HAP-1 (cell line): ENCODE measurements around the gene SLC30A5.
A peak's percentile ranks its signal among the peaks of the same experiment; 100 is the strongest.

ENCODE experiments used
- DNase-seq, 2 experiments: peaks; one replicate each; pipeline ENCODE4 v3.0.0-alpha.2; 2016 to 2020; ENCODE audit warnings: low spot score in 2 of 2
- H3K27me3 ChIP-seq: fragments of 250-450 bp; sonication (Bioruptor Pico); 2 replicates; pipeline ENCODE4 v1.5.1; 2020; ENCODE audit warnings: low read depth, mild to moderate bottlenecking, moderate library complexity
- H3K36me3 ChIP-seq: fragments of 250-450 bp; sonication (Bioruptor Pico); replicated peaks from 2 replicates; pipeline ENCODE4 v1.5.1; 2020; ENCODE audit warnings: mild to moderate bottlenecking
- H3K4me1 ChIP-seq: fragments of 250-450 bp; sonication (Bioruptor Pico); 2 replicates; pipeline ENCODE4 v1.5.1; 2020; ENCODE audit warnings: mild to moderate bottlenecking
- H3K4me3 ChIP-seq: fragments of 250-450 bp; sonication (Bioruptor Pico); 2 replicates; pipeline ENCODE4 v1.5.1; 2020; ENCODE audit warnings: mild to moderate bottlenecking, moderate library complexity
- H3K9me3 ChIP-seq: fragments of 250-450 bp; sonication (Bioruptor Pico); 2 replicates; pipeline ENCODE4 v1.5.1; 2020; ENCODE audit warnings: mild to moderate bottlenecking, moderate library complexity
- in situ Hi-C: fragments of 300-500 bp; cut with MboI; formaldehyde crosslinking; loops from 3 replicates; pipeline ENCODE4 v1.14.3; 2020; ENCODE audit warnings: low sequenced_read_pairs, inconsistent platforms, mixed read lengths

Gene SLC30A5

DNA sequence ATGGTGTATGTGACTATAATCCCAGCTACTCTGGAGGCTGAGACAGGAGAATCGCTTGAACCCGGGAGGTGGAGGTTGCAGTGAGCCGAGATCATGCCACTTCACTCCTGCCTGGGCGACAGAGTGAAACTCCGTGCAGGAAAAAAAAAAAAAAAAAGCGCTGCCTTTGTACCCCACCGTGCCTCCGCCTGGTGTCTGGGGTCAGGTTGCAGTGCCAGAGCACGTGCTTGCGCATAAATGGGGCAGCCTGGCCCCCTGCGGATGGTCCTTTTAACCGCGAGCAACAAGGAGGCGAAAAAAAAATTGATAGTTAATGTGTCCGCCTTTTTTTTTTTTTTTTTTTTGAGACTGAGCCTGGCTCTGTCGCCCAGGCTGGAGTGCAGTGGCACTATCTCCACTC is 66.8 kb downstream of the SLC30A5 start:
- DNase-seq, result no peak
- Histone ChIP-seq H3K27me3 (no peaks in the 10 kb centered on the region), H3K36me3 (no peaks in the 10 kb centered on the region), H3K4me3 (no peak overlapping the region), H3K9me3 (no peaks in the 10 kb centered on the region), H3K4me1 (no peaks in the 10 kb centered on the region)
- in situ Hi-C loops, result no loop called here

DNA sequence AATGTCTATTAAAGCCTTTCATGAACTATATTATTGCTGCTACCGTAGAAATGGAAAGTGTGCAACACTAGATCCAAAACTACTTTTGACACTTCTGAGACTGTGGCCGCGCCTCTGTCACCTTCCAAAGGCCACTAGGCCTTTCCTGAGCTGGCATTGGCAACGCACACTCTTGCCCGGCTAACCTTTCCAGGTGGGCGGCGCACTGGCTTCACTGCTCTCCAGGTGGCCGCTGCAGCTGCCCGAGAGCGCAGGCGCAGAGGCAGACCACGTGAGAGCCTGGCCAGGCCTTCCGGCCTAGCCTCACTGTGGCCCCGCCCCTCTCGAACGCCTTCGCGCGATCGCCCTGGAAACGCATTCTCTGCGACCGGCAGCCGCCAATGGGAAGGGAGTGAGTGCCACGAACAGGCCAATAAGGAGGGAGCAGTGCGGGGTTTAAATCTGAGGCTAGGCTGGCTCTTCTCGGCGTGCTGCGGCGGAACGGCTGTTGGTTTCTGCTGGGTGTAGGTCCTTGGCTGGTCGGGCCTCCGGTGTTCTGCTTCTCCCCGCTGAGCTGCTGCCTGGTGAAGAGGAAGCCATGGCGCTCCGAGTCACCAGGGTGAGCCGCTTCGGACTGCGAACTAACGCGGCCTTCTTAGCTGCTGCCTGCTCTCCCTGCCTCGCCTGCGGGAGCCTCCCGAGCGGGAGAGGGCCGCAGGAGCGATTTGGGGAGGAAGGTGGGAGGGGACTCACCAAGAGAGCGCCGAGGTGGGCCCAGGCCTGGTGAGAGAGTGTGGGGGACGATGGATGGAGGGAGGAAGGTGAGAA is 73.1 kb downstream of the SLC30A5 start, which contains the start of gene CCNB1:
CCNB1 (plus strand) TSS at position 465 of the 807 bp plus-strand sequence; CDS start at position 578, 113 bp downstream.
- Histone ChIP-seq H3K27me3 (no peaks in the 10 kb centered on the region), H3K9me3 (no peaks in the 10 kb centered on the region), H3K36me3 (peaks cover 45% of the 10 kb centered on the region), H3K4me1 (peaks cover 23% of the 10 kb centered on the region), H3K4me3 (peak within 1 kb of the TSS; percentile 83)
- in situ Hi-C loops, result no loop called here
- peak; percentile 94 to 99 for DNase-seq

DNA sequence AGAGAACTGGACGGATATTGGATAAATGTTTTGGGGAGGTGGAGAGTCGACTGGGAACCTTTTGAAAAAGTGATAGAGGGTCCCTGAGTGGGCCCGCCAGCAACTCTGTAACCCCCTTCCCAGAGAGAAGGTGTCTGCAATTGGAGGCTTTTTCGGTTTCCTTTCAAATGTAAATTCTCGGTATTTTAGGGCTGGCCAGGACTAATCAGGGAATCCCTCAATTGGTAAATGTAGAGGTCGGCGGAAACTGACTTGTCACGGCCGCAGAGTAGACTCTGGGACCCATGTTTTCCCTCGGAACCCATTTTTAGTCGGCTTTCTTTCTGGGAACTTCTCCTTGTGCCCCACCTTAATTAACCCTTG is 73.7 kb downstream of the SLC30A5 start:
- peaks cover 51% of the 10 kb centered on the region for H3K36me3 ChIP-seq
- no peaks in the 10 kb centered on the region for H3K27me3 ChIP-seq
- peak overlapping the region; percentile 83 for H3K4me3 ChIP-seq
- peak; percentile 30 to 40 for DNase-seq
- peaks cover 23% of the 10 kb centered on the region for H3K4me1 ChIP-seq
- no peaks in the 10 kb centered on the region for H3K9me3 ChIP-seq
- in situ Hi-C loops, result no loop called here

DNA sequence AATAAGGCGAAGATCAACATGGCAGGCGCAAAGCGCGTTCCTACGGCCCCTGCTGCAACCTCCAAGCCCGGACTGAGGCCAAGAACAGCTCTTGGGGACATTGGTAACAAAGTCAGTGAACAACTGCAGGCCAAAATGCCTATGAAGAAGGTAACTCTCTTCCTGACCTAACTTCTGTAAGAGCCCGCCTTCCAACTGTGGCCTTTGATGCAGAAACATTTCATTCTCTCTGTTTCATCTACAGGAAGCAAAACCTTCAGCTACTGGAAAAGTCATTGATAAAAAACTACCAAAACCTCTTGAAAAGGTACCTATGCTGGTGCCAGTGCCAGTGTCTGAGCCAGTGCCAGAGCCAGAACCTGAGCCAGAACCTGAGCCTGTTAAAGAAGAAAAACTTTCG is 74.1 kb downstream of the SLC30A5 start:
- no peaks in the 10 kb centered on the region for H3K27me3 ChIP-seq
- no peaks in the 10 kb centered on the region for H3K9me3 ChIP-seq
- peaks cover 23% of the 10 kb centered on the region for H3K4me1 ChIP-seq
- H3K4me3 ChIP-seq, result peak overlapping the region; percentile 83
- no peak for DNase-seq
- in situ Hi-C loops, result no loop called here
- peaks cover 56% of the 10 kb centered on the region for H3K36me3 ChIP-seq

DNA sequence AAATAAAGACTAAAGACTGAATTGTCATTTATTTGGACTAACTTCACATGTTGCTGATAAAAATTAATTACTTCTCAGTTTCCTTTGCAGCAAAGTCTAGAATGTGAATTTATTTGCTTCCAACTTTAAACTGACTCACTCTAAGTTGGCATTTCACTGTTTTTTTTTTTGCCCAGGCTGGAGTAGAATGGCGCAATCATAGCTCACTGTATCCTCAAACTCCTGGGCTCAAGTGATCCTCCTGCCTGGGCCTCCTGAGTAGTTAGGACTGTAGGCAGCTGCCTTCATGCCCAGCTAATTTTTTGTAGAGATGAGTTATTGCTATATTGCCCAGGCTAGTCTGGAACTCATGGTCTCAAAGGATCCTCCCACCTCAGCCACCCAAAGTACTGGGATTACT is 76.7 kb downstream of the SLC30A5 start:
- no peak overlapping the region for H3K4me3 ChIP-seq
- H3K27me3 ChIP-seq, result no peaks in the 10 kb centered on the region
- in situ Hi-C loops, result no loop called here
- H3K9me3 ChIP-seq, result no peaks in the 10 kb centered on the region
- no peak for DNase-seq
- H3K4me1 ChIP-seq, result peaks cover 23% of the 10 kb centered on the region
- H3K36me3 ChIP-seq, result peaks cover 81% of the 10 kb centered on the region

DNA sequence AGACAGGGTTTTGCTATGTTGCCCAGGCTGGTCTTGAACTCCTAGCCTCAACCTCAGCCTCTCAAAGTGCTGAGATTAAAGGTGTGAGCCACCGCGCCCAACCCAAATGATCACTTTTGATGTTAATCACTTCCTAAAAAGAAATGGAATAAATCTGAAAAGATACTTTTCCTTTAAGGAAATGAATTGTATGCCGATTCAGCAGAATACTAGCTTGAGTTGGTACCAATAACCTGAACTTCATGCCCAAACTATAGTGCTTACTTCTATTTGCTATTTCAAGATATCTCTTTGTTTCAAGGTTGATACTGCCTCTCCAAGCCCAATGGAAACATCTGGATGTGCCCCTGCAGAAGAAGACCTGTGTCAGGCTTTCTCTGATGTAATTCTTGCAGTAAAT is 77.2 kb downstream of the SLC30A5 start:
- Histone ChIP-seq H3K9me3 (no peaks in the 10 kb centered on the region), H3K36me3 (peaks cover 84% of the 10 kb centered on the region)

More for the DNA sequence above, 77.2 kb downstream of the SLC30A5 start:
- H3K27me3 ChIP-seq, result no peaks in the 10 kb centered on the region
- no peak for DNase-seq
- in situ Hi-C loops, result no loop called here
- H3K4me1 ChIP-seq, result peaks cover 23% of the 10 kb centered on the region
- H3K4me3 ChIP-seq, result no peak overlapping the region
